Neural progenitor cell (in vitro differentiated cells): ENCODE measurements around the gene CRYZL1. TPM values are rescaled to one million over a fixed set of nuclear protein-coding genes. Genes with fewer than 3 reads are reported as not detected.

Source experiments
- DNase-seq: peaks from one replicate; pipeline ENCODE4 v3.0.0-alpha.2; 2016; ENCODE audit warnings: low spot score
- H2AFZ ChIP-seq: fragments of 200-600 bp; sonication (generic); replicated peaks from 2 replicates; pipeline ENCODE4 v1.6.1; 2016; ENCODE audit warnings: antibody characterized with exemption
- H3F3A ChIP-seq: fragments of 200-600 bp; sonication (generic); 2 replicates; pipeline ENCODE4 v1.6.1; 2016; ENCODE audit warnings: antibody characterized with exemption, low read depth
- H3K27ac ChIP-seq: fragments of 200-600 bp; sonication (generic); 2 replicates; pipeline ENCODE4 v1.5.1; 2016; ENCODE audit warnings: mild to moderate bottlenecking
- H3K27me3 ChIP-seq: fragments of 200-600 bp; sonication (generic); 2 replicates; pipeline ENCODE4 v1.6.1; 2016; ENCODE audit warnings: mild to moderate bottlenecking, moderate library complexity
- H3K36me3 ChIP-seq: fragments of 200-600 bp; sonication (generic); 2 replicates; pipeline ENCODE4 v1.5.1; 2016
- H3K4me1 ChIP-seq: fragments of 200-600 bp; sonication (generic); 2 replicates; pipeline ENCODE4 v1.6.1; 2016; ENCODE audit warnings: mixed run types
- H3K4me2 ChIP-seq: fragments of 200-600 bp; sonication (generic); 2 replicates; pipeline ENCODE4 v1.6.1; 2016
- H3K4me3 ChIP-seq: fragments of 200-600 bp; sonication (generic); 2 replicates; pipeline ENCODE4 v1.5.1; 2016
- H3K79me2 ChIP-seq: fragments of 200-600 bp; sonication (generic); 2 replicates; pipeline ENCODE4 v1.6.1; 2016; ENCODE audit warnings: low read depth
- H3K9ac ChIP-seq: fragments of 200-600 bp; sonication (generic); 2 replicates; pipeline ENCODE4 v1.6.1; 2016
- H3K9me3 ChIP-seq: fragments of 200-600 bp; sonication (generic); 2 replicates; pipeline ENCODE4 v1.5.1; 2016; ENCODE audit warnings: low read depth
- H4K20me1 ChIP-seq: fragments of 200-600 bp; sonication (generic); 2 replicates; pipeline ENCODE4 v1.6.1; 2016; ENCODE audit warnings: low read depth
- H3K27ac Mint-ChIP-seq: 3 replicates; pipeline ENCODE4 v1.8.0; 2021; ENCODE audit warnings: mixed read lengths
- H3K27me3 Mint-ChIP-seq: 2 replicates; pipeline ENCODE4 v1.8.0; 2022; ENCODE audit warnings: low read depth, mild to moderate bottlenecking, inconsistent platforms, moderate library complexity, mixed read lengths; ENCODE audit not compliant: insufficient read depth
- H3K36me3 Mint-ChIP-seq: 3 replicates; pipeline ENCODE4 v1.8.0; 2021; ENCODE audit warnings: mixed read lengths
- H3K4me1 Mint-ChIP-seq: 3 replicates; pipeline ENCODE4 v1.8.0; 2021; ENCODE audit warnings: mixed read lengths
- H3K4me3 Mint-ChIP-seq: 3 replicates; pipeline ENCODE4 v1.8.0; 2021; ENCODE audit warnings: mild to moderate bottlenecking, moderate library complexity, mixed read lengths
- H3K9me3 Mint-ChIP-seq: 3 replicates; pipeline ENCODE4 v1.8.0; 2020; ENCODE audit warnings: mixed read lengths
- CTCF ChIP-seq: fragments of 200-600 bp; sonication (generic); IDR thresholded peaks from 2 replicates; pipeline ENCODE4 v1.5.1; 2017; ENCODE audit warnings: antibody characterized with exemption, mild to moderate bottlenecking
- EZH2 ChIP-seq: fragments of 200-600 bp; sonication (generic); IDR thresholded peaks from 2 replicates; pipeline ENCODE4 v1.6.1; 2017; ENCODE audit warnings: antibody characterized with exemption, mild to moderate bottlenecking, moderate library complexity
- EZH2phosphoT487 ChIP-seq: fragments of 200-600 bp; sonication (generic); IDR thresholded peaks from 2 replicates; pipeline ENCODE4 v1.6.1; 2017; ENCODE audit warnings: antibody characterized with exemption
- total RNA-seq: library from RNA; depleted of rRNA; stranded (reverse); fragments of >200 nt; gene quantifications from 2 replicates; pipeline ENCODE4 v1.2.3, GENCODE V29; 2015; ENCODE audit warnings: low replicate concordance

CRYZL1 gene
- total RNA-seq, 1 donor from 2014 or later, result 80.0 TPM

- DNase-seq, result no peak
- no peaks in the 10 kb centered on the region for H3K27me3 Mint-ChIP-seq
- Histone ChIP-seq H2AFZ (no peak overlapping the region), H3K4me1 (no peaks in the 10 kb centered on the region), H3K27ac (no peak overlapping the region), H3K9ac (no peak overlapping the region), H3K4me2 (no peak overlapping the region), H3K36me3 (peaks cover 39% of the 10 kb centered on the region), H3K27me3 (no peaks in the 10 kb centered on the region), H3K79me2 (peaks cover 12% of the 10 kb centered on the region), H3K9me3 (no peaks in the 10 kb centered on the region), H3F3A (peaks cover 73% of the 10 kb centered on the region), H3K4me3 (no peak overlapping the region), H4K20me1 (peaks cover 37% of the 10 kb centered on the region)
- no peak for TF ChIP-seq CTCF
- no peak for TF ChIP-seq EZH2
- TF ChIP-seq EZH2phosphoT487, result no peak
- H3K9me3 Mint-ChIP-seq, result no peaks in the 10 kb centered on the region
- H3K36me3 Mint-ChIP-seq, result peaks cover 28% of the 10 kb centered on the region
- H3K27ac Mint-ChIP-seq, result no peak overlapping the region
- H3K4me1 Mint-ChIP-seq, result no peaks in the 10 kb centered on the region
- no peak overlapping the region for H3K4me3 Mint-ChIP-seq
These were observed 69.2 kb downstream of the CRYZL1 start for GRCh38 chr21:33572350-33572749.

- Histone ChIP-seq H3K4me2 (no peak overlapping the region), H3K4me1 (no peaks in the 10 kb centered on the region), H3K79me2 (peaks cover 20% of the 10 kb centered on the region), H3K27me3 (no peaks in the 10 kb centered on the region), H3F3A (peaks cover 67% of the 10 kb centered on the region), H3K9me3 (no peaks in the 10 kb centered on the region), H3K9ac (no peak overlapping the region), H3K27ac (no peak overlapping the region), H3K4me3 (no peak overlapping the region), H4K20me1 (peaks cover 40% of the 10 kb centered on the region), H2AFZ (no peak overlapping the region), H3K36me3 (peaks cover 41% of the 10 kb centered on the region)
- DNase-seq, result no peak
- Mint-ChIP-seq H3K9me3 (no peaks in the 10 kb centered on the region), H3K36me3 (peaks cover 28% of the 10 kb centered on the region), H3K27me3 (no peaks in the 10 kb centered on the region), H3K4me3 (no peak overlapping the region), H3K4me1 (no peaks in the 10 kb centered on the region), H3K27ac (no peak overlapping the region)
- no peak for TF ChIP-seq EZH2
- TF ChIP-seq EZH2phosphoT487, result no peak
- TF ChIP-seq CTCF, result no peak
These were observed 71.5 kb downstream of the CRYZL1 start for GRCh38 chr21:33569991-33570390.

- H3K27ac Mint-ChIP-seq, result no peak overlapping the region
- DNase-seq, result no peak
- Histone ChIP-seq H3K9ac (no peak overlapping the region), H2AFZ (no peak overlapping the region), H3K4me2 (no peak overlapping the region), H3F3A (peaks cover 62% of the 10 kb centered on the region), H3K27me3 (no peaks in the 10 kb centered on the region), H3K4me1 (no peaks in the 10 kb centered on the region), H3K27ac (no peak overlapping the region), H3K36me3 (peaks cover 27% of the 10 kb centered on the region), H3K4me3 (no peak overlapping the region), H3K79me2 (peaks cover 28% of the 10 kb centered on the region), H4K20me1 (peaks cover 32% of the 10 kb centered on the region), H3K9me3 (no peaks in the 10 kb centered on the region)
- H3K9me3 Mint-ChIP-seq, result no peaks in the 10 kb centered on the region
- H3K27me3 Mint-ChIP-seq, result no peaks in the 10 kb centered on the region
- no peak for TF ChIP-seq EZH2phosphoT487
- TF ChIP-seq CTCF, result no peak
- H3K4me1 Mint-ChIP-seq, result no peaks in the 10 kb centered on the region
- no peak overlapping the region for H3K4me3 Mint-ChIP-seq
- peaks cover 22% of the 10 kb centered on the region for H3K36me3 Mint-ChIP-seq
These were observed 73.1 kb downstream of the CRYZL1 start for GRCh38 chr21:33568448-33568847.

GRCh38 chr21:33567914-33568313 lies 73.6 kb downstream of the CRYZL1 start:
- Histone ChIP-seq H3K79me2 (peaks cover 33% of the 10 kb centered on the region), H2AFZ (no peak overlapping the region), H3K4me3 (no peak overlapping the region), H3F3A (peaks cover 60% of the 10 kb centered on the region), H3K9ac (no peak overlapping the region), H3K36me3 (peaks cover 24% of the 10 kb centered on the region), H3K4me2 (no peak overlapping the region), H3K27me3 (no peaks in the 10 kb centered on the region), H3K27ac (no peak overlapping the region), H3K9me3 (no peaks in the 10 kb centered on the region), H4K20me1 (peaks cover 35% of the 10 kb centered on the region), H3K4me1 (no peaks in the 10 kb centered on the region)
- Mint-ChIP-seq H3K4me1 (no peaks in the 10 kb centered on the region), H3K4me3 (no peak overlapping the region), H3K27me3 (no peaks in the 10 kb centered on the region), H3K27ac (no peak overlapping the region), H3K9me3 (no peaks in the 10 kb centered on the region), H3K36me3 (peaks cover 19% of the 10 kb centered on the region)
- no peak for TF ChIP-seq EZH2phosphoT487
- no peak for TF ChIP-seq CTCF
- TF ChIP-seq EZH2, result no peak
- no peak for DNase-seq
